ENCODE measurements around the gene PAX3. TPM values are rescaled to one million over a fixed set of nuclear protein-coding genes. Genes with fewer than 3 reads are reported as not detected.

PAX3 gene
- total RNA-seq, 1 experiment from 2014 or later, result not detected

- TF ChIP-seq PREB (CRISPR knock-in tag; IDR thresholded peaks at IDR 0.05; ENCODE audit: borderline replicate concordance) (no peak), JUN (CRISPR knock-in tag; IDR thresholded peaks at IDR 0.05) (no peak), FOXP4 (CRISPR knock-in tag; IDR thresholded peaks at IDR 0.05) (no peak), TEAD4 (CRISPR knock-in tag; IDR thresholded peaks at IDR 0.05) (no peak), ERG (CRISPR knock-in tag; IDR thresholded peaks at IDR 0.05) (no peak), AR (CRISPR knock-in tag; IDR thresholded peaks at IDR 0.05) (no peak)
- TF ChIP-seq, protein P1, sequence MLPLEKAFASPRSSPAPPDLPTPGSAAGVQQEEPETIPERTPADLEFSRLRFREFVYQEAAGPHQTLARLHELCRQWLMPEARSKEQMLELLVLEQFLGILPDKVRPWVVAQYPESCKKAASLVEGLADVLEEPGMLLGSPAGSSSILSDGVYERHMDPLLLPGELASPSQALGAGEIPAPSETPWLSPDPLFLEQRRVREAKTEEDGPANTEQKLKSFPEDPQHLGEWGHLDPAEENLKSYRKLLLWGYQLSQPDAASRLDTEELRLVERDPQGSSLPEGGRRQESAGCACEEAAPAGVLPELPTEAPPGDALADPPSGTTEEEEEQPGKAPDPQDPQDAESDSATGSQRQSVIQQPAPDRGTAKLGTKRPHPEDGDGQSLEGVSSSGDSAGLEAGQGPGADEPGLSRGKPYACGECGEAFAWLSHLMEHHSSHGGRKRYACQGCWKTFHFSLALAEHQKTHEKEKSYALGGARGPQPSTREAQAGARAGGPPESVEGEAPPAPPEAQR (CRISPR knock-in tag; IDR thresholded peaks at IDR 0.05), result no peak
- TF ChIP-seq, protein P2, sequence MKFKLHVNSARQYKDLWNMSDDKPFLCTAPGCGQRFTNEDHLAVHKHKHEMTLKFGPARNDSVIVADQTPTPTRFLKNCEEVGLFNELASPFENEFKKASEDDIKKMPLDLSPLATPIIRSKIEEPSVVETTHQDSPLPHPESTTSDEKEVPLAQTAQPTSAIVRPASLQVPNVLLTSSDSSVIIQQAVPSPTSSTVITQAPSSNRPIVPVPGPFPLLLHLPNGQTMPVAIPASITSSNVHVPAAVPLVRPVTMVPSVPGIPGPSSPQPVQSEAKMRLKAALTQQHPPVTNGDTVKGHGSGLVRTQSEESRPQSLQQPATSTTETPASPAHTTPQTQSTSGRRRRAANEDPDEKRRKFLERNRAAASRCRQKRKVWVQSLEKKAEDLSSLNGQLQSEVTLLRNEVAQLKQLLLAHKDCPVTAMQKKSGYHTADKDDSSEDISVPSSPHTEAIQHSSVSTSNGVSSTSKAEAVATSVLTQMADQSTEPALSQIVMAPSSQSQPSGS (CRISPR knock-in tag; IDR thresholded peaks at IDR 0.05; ENCODE audit: borderline replicate concordance, low read depth), result no peak
- TF ChIP-seq, protein P3, sequence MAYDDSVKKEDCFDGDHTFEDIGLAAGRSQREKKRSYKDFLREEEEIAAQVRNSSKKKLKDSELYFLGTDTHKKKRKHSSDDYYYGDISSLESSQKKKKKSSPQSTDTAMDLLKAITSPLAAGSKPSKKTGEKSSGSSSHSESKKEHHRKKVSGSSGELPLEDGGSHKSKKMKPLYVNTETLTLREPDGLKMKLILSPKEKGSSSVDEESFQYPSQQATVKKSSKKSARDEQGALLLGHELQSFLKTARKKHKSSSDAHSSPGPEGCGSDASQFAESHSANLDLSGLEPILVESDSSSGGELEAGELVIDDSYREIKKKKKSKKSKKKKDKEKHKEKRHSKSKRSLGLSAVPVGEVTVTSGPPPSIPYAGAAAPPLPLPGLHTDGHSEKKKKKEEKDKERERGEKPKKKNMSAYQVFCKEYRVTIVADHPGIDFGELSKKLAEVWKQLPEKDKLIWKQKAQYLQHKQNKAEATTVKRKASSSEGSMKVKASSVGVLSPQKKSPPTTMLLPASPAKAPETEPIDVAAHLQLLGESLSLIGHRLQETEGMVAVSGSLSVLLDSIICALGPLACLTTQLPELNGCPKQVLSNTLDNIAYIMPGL (CRISPR knock-in tag; IDR thresholded peaks at IDR 0.05), result no peak
Observed at GRCh38 chr2:222334914-222335313, 36.1 kb upstream of the PAX3 start (continued).

DNA sequence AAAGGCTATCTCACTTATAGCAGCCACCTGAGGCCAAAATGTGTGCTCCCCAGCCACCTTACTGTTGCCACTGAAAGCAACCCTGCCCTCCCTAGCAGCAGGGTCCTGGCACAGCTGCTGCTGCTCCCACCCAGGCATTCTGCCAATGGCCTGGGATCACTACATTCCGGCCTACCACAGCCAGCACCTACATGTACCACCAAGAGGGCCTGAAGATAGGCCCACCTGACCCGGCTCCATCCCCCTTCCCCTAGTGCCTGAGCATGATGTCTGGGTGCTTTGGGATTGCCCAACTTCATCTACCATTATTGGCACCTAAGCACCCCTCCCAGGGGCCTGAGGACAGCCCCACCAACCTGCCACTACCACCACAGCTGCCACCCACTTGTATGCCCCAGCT, 34.6 kb upstream of the PAX3 start:
- DNase-seq (ENCODE audit: low spot score) (no peak), ATAC-seq (no peak)
- H3K27me3 Mint-ChIP-seq (ENCODE audit: low read depth), result peaks cover 31% of the 10 kb centered on the region
- 0 out of 2 replicates have a peak, but pooled peaks cover 4% of the 10 kb centered on the region for H3K36me3 Mint-ChIP-seq
- CTCF ChIA-PET, result no interaction called here
- H3K9me3 Mint-ChIP-seq, result peaks cover 21% of the 10 kb centered on the region
- H3K4me3 Mint-ChIP-seq, result no peak overlapping the region
- TF ChIP-seq RORB (CRISPR knock-in tag; IDR thresholded peaks at IDR 0.05) (no peak), FOXJ3 (CRISPR knock-in tag; IDR thresholded peaks at IDR 0.05; ENCODE audit: borderline replicate concordance) (no peak), E2F5 (CRISPR knock-in tag; IDR thresholded peaks at IDR 0.05) (no peak), CREB1 (CRISPR knock-in tag; IDR thresholded peaks at IDR 0.05) (no peak), TEAD1 (CRISPR knock-in tag; IDR thresholded peaks at IDR 0.05) (no peak), CBFB (CRISPR knock-in tag; IDR thresholded peaks at IDR 0.05; ENCODE audit: low read depth) (no peak), ZMAT4 (CRISPR knock-in tag; IDR thresholded peaks at IDR 0.05) (no peak), MYBL2 (CRISPR knock-in tag; IDR thresholded peaks at IDR 0.05) (no peak), ZNF317 (CRISPR knock-in tag; IDR thresholded peaks at IDR 0.05; ENCODE audit: borderline replicate concordance, low read depth) (no peak)
- H3K27ac Mint-ChIP-seq, result no peak overlapping the region
- peaks cover 4% of the 10 kb centered on the region; the same call in 1 of the 2 replicates for H3K4me1 Mint-ChIP-seq
- POLR2A ChIA-PET, result no interaction called here

Data from WTC11 (cell line).